Colonic mucosa (tissue), 4 donors: ENCODE data around the gene ZBTB2. TPM values are rescaled to one million over a fixed set of nuclear protein-coding genes. Genes with fewer than 3 reads are reported as not detected.

Source experiments
- DNase-seq: peaks from one replicate; pipeline ENCODE4 v3.0.0-alpha.2; 2020
- H3K27ac ChIP-seq: fragments of 200-600 bp; one replicate; pipeline ENCODE4 v1.8.0; 2021
- H3K27me3 ChIP-seq: fragments of 200-600 bp; one replicate; pipeline ENCODE4 v1.8.0; 2021
- H3K36me3 ChIP-seq: fragments of 200-600 bp; one replicate; pipeline ENCODE4 v1.8.0; 2021
- H3K4me1 ChIP-seq: fragments of 200-600 bp; one replicate; pipeline ENCODE4 v1.8.0; 2021; ENCODE audit warnings: mild to moderate bottlenecking
- H3K4me3 ChIP-seq: fragments of 200-600 bp; one replicate; pipeline ENCODE4 v1.8.0; 2021
- H3K9ac ChIP-seq, 2 donors: one replicate each; pipeline ENCODE4 v1.7.0; 2013; ENCODE audit warnings: control low read depth in 2 of 2, low read depth in 2 of 2, low read length in 2 of 2
- H3K9me3 ChIP-seq: fragments of 200-600 bp; one replicate; pipeline ENCODE4 v1.8.0; 2021
- CTCF ChIP-seq: fragments of 200-600 bp; IDR thresholded peaks from one replicate; pipeline ENCODE4 v1.8.0; 2022; ENCODE audit warnings: antibody characterized with exemption, mild to moderate bottlenecking
- intact Hi-C: fragments of 100-400 bp; cut with DNase I; formaldehyde crosslinking; loops from one replicate; pipeline ENCODE4 v1.14.1; 2022
- total RNA-seq, 2 donors: library from RNA; stranded (reverse); fragmentation: NEBNext Ultra II Directional in 1 of 2; extraction: Animal tissue kit (Norgen Biotek cat#: 25700) in 1 of 2; gene quantifications; one replicate each; pipeline ENCODE4 v1.2.1, GENCODE V29; 2021
- donor health status: healthy.
- donor health status: DM: no; HTN: no; CAD: no.
- donor health status: DM: no; HTN: no; CAD: no.

Gene ZBTB2
- total RNA-seq, 2 donors from 2014 or later, result 9.6 to 13.7 TPM

DNA sequence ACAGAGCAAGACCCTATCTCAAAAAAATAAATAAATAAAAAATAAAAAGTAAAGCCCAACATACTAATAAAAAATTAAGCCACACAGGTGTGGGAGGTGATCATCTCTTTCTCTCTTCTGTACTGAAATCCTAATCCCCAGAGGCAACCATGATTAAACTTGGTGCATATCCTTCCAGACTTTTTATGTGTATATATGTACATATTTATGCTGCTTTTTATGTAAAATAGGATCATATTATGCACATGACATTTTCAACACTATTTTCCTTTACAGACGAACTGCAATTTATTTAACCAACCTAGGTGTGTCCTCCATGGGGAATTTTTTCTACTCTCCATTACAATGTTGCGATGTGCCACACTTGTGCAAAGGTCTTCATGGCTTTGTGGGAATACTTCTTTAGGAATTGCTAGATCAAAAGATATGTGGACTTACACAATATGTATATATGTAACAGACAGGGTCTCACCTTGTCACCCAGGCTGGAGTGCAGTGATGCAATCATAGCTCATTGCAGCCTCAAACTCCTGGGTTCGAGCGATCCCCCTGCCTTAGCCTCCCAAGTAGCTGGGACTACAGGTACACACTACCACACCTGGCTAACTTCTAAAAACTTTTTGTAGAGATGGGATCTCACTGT, 36.9 kb upstream of the ZBTB2 start:
- H3K9ac ChIP-seq, result no peak overlapping the region
- TF ChIP-seq CTCF, result no peak
- H3K27ac ChIP-seq, result no peak overlapping the region
- no peak for DNase-seq
- peaks cover 4% of the 10 kb centered on the region for H3K36me3 ChIP-seq
- no peaks in the 10 kb centered on the region for H3K4me1 ChIP-seq
- no peak overlapping the region for H3K4me3 ChIP-seq
- no peaks in the 10 kb centered on the region for H3K27me3 ChIP-seq
- intact Hi-C loops, result no loop called here
- no peaks in the 10 kb centered on the region for H3K9me3 ChIP-seq

GRCh38 chr6:151425561-151425960, 34.2 kb upstream of the ZBTB2 start:
- no peak for TF ChIP-seq CTCF
- DNase-seq, result no peak
- Histone ChIP-seq H3K4me1 (no peaks in the 10 kb centered on the region), H3K9ac (no peak overlapping the region), H3K4me3 (no peak overlapping the region), H3K27me3 (no peaks in the 10 kb centered on the region), H3K27ac (no peak overlapping the region), H3K36me3 (peaks cover 4% of the 10 kb centered on the region), H3K9me3 (no peaks in the 10 kb centered on the region)
- intact Hi-C loops, result no loop called here

- H3K9me3 ChIP-seq, result no peaks in the 10 kb centered on the region
- no peaks in the 10 kb centered on the region for H3K27me3 ChIP-seq
- no peak overlapping the region for H3K27ac ChIP-seq
- peaks cover 4% of the 10 kb centered on the region for H3K36me3 ChIP-seq
- H3K4me3 ChIP-seq, result no peak overlapping the region
- DNase-seq, result no peak
- no peak overlapping the region for H3K9ac ChIP-seq
- TF ChIP-seq CTCF, result no peak
- H3K4me1 ChIP-seq, result no peaks in the 10 kb centered on the region
- intact Hi-C loops, result no loop called here
Measured at GRCh38 chr6:151422981-151423380, 31.6 kb upstream of the ZBTB2 start.

GRCh38 chr6:151417477-151417876, 26.1 kb upstream of the ZBTB2 start:
- H3K9ac ChIP-seq, result no peak overlapping the region
- no peak overlapping the region for H3K27ac ChIP-seq
- H3K4me1 ChIP-seq, result no peaks in the 10 kb centered on the region
- intact Hi-C loops, result no loop called here
- peaks cover 4% of the 10 kb centered on the region for H3K36me3 ChIP-seq
- no peak for TF ChIP-seq CTCF
- no peak overlapping the region for H3K4me3 ChIP-seq
- no peaks in the 10 kb centered on the region for H3K27me3 ChIP-seq
- DNase-seq, result no peak
- no peaks in the 10 kb centered on the region for H3K9me3 ChIP-seq

- H3K27ac ChIP-seq, result no peak overlapping the region
- intact Hi-C loops, result no loop called here
- H3K9ac ChIP-seq, result no peak overlapping the region
- no peak for DNase-seq
- no peak for TF ChIP-seq CTCF
- no peaks in the 10 kb centered on the region for H3K4me1 ChIP-seq
- H3K4me3 ChIP-seq, result no peak overlapping the region
- H3K9me3 ChIP-seq, result no peaks in the 10 kb centered on the region
- H3K27me3 ChIP-seq, result no peaks in the 10 kb centered on the region
- peaks cover 4% of the 10 kb centered on the region for H3K36me3 ChIP-seq
Measured at GRCh38 chr6:151414641-151415260, 23.4 kb upstream of the ZBTB2 start.
